Body of pancreas (tissue), 4 donors: ENCODE data around the gene RGS14.

Experiments used
- POLR2A ChIP-seq, 3 donors: fragments of 450-650 bp; IDR thresholded peaks; one replicate each; pipeline ENCODE4 v1.6.1; 2016; ENCODE audit warnings: antibody characterized with exemption in 3 of 3, mild to moderate bottlenecking in 2 of 3
- TF ChIP-seq, protein P1 (sequence below), 7 experiments: fragments of 450-650 bp in 4 of 7; fragments of 200-600 bp in 3 of 7; sonication (generic) in 3 of 7; IDR thresholded peaks; one replicate each; pipeline ENCODE4 v1.5.1; 2016 to 2019; ENCODE audit warnings: antibody characterized with exemption in 7 of 7

DNA sequence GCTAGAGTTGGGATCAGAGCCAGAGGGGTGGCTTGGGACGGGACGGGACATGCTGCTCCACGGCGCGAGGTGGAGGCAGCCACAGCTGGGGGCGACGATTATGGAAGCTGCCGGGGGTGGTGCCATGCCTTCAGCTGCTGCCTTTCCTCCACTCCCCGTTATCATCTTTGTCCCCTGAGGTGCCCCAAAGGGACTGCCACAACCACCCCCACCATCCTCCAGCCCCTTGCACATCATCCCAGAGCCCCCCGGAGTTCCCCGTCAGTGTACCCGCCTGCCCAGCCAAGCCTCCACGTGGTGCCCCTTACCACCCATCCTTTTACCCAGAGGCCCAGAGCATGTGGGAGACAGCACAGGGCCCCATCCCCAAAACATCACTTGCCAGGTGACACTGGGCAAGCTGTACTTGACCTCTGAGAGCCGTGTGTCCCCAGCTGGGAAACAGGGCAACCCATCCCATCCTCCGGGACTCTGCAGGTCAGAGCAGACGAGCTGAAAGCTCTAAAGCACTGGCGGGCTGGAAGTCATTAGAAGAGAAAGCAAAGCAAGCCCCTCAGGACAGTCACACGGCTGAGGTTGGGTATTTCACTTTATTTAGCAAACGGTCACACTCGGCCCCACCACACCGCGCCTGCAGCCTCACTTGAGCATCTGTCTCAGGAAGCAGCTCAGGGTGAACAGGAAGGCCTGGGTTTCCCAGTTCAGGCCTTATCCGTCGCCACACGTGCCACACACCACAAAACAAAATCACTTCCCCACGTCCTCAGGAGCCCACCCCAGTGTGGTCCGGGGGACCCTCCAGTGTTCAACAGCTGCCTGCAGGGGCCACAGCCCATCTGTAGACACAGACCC lies 26.5 kb upstream of the RGS14 start:
- TF ChIP-seq, protein P1, sequence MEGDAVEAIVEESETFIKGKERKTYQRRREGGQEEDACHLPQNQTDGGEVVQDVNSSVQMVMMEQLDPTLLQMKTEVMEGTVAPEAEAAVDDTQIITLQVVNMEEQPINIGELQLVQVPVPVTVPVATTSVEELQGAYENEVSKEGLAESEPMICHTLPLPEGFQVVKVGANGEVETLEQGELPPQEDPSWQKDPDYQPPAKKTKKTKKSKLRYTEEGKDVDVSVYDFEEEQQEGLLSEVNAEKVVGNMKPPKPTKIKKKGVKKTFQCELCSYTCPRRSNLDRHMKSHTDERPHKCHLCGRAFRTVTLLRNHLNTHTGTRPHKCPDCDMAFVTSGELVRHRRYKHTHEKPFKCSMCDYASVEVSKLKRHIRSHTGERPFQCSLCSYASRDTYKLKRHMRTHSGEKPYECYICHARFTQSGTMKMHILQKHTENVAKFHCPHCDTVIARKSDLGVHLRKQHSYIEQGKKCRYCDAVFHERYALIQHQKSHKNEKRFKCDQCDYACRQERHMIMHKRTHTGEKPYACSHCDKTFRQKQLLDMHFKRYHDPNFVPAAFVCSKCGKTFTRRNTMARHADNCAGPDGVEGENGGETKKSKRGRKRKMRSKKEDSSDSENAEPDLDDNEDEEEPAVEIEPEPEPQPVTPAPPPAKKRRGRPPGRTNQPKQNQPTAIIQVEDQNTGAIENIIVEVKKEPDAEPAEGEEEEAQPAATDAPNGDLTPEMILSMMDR (IDR thresholded peaks at IDR 0.05), result no peak
- no peak for TF ChIP-seq POLR2A (IDR thresholded peaks at IDR 0.05)
